GM03348 (cell line): ENCODE results near the gene ZSWIM6.
"Not testable (repeated sequence)": the region's sequence is repeated elsewhere in the genome, so short reads cannot be mapped to it uniquely, and the experiment has no call there.

Experiments used
- DNase-seq: peaks from one replicate; pipeline ENCODE4 v3.0.0; 2012; ENCODE audit warnings: low spot score

ZSWIM6 gene

GRCh38 chr5:61363401-61364114 is 31.5 kb downstream of the ZSWIM6 start:
- DNase-seq: no peak

GRCh38 chr5:61366497-61367240 is 34.6 kb downstream of the ZSWIM6 start:
- DNase-seq: no peak

GRCh38 chr5:61370506-61370905 is 38.4 kb downstream of the ZSWIM6 start:
- no peak for DNase-seq

GRCh38 chr5:61371474-61371873 is 39.4 kb downstream of the ZSWIM6 start:
- no peak for DNase-seq

GRCh38 chr5:61379677-61380076 is 47.6 kb downstream of the ZSWIM6 start:
- no peak for DNase-seq

GRCh38 chr5:61381968-61382367 is 49.9 kb downstream of the ZSWIM6 start:
- DNase-seq: no peak

- no peak for DNase-seq
These were observed 53.6 kb downstream of the ZSWIM6 start for GRCh38 chr5:61385627-61386026.

- no peak for DNase-seq
These were observed 54.2 kb downstream of the ZSWIM6 start for GRCh38 chr5:61386045-61386800.

GRCh38 chr5:61389609-61390008 is 57.6 kb downstream of the ZSWIM6 start:
- DNase-seq: no peak

- no peak for DNase-seq
These were observed 62.1 kb downstream of the ZSWIM6 start for GRCh38 chr5:61394078-61394704.

- no peak for DNase-seq
These were observed 62.7 kb downstream of the ZSWIM6 start for GRCh38 chr5:61394793-61395192.

- no peak for DNase-seq
These were observed 65.2 kb downstream of the ZSWIM6 start for GRCh38 chr5:61397238-61397637.

GRCh38 chr5:61397937-61398336 is 65.9 kb downstream of the ZSWIM6 start:
- no peak for DNase-seq

GRCh38 chr5:61398440-61398839 is 66.4 kb downstream of the ZSWIM6 start:
- DNase-seq: no peak

GRCh38 chr5:61399679-61400078 is 67.6 kb downstream of the ZSWIM6 start:
- DNase-seq: no peak

GRCh38 chr5:61401726-61402125 is 69.7 kb downstream of the ZSWIM6 start:
- peak; percentile 43 for DNase-seq

- no peak for DNase-seq
These were observed 70.3 kb downstream of the ZSWIM6 start for GRCh38 chr5:61402244-61402823.

GRCh38 chr5:61402970-61403900 is 71.2 kb downstream of the ZSWIM6 start:
- no peak for DNase-seq

GRCh38 chr5:61405511-61406295 is 73.6 kb downstream of the ZSWIM6 start:
- DNase-seq: no peak

GRCh38 chr5:61406497-61406896 is 74.4 kb downstream of the ZSWIM6 start:
- not testable (repeated sequence) for DNase-seq
